Measurements from ENCODE around the gene IRAK2.
"Not testable (repeated sequence)": the region's sequence is repeated elsewhere in the genome, so short reads cannot be mapped to it uniquely, and the experiment has no call there.

DNA sequence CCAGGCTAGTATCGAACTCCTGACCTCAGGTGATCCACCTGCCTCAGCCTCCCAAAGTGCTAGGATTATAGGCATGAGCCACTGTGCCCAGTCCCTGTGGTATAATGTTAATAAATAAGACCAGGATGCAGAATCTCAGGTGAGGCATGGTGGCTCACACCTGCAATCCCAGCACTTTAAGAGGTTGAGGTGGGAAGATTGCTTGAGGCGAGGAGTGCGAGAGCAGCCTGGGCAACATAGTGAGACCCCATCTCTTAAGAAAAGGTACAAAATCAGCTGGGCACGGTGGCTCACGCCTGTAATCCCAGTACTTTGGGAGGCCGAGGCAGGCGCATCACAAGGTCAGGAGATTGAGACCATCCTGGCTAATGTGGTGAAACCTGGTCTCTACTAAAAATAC lies 10.6 kb downstream of the IRAK2 start:
- not testable (repeated sequence) for TF ChIP-seq POLR2A (IDR thresholded peaks at IDR 0.05; ENCODE audit: low read length); CTCF (IDR thresholded peaks at IDR 0.05); FOSB (CRISPR knock-in tag; IDR thresholded peaks at IDR 0.05); EP300 (IDR thresholded peaks at IDR 0.05); JUN (IDR thresholded peaks at IDR 0.05); CHD2 (IDR thresholded peaks at IDR 0.05; ENCODE audit: low read length, partially characterized antibody); EHMT2 (IDR thresholded peaks at IDR 0.05; ENCODE audit: low read depth); MAX (IDR thresholded peaks at IDR 0.05); HOXB13 (CRISPR knock-in tag; IDR thresholded peaks at IDR 0.05; ENCODE audit: low read depth); HDAC2 (IDR thresholded peaks at IDR 0.05)

All from A549 (cell line).